Activated naive CD8-positive, alpha-beta T cell treated with anti-CD3 and anti-CD28 coated beads, Interleukin-2, amount 50 U/mL, for 24 hours (primary cell): ENCODE data around the gene RBM27.
"Not testable (repeated sequence)": the region's sequence is repeated elsewhere in the genome, so short reads cannot be mapped to it uniquely, and the experiment has no call there.

Source experiments
- ATAC-seq: fragments of 150-1000 bp; cut with Tn5 transposase; one replicate; pipeline ENCODE4 v1.10.0; 2021
- DNase-seq: peaks from one replicate; pipeline ENCODE4 v3.0.0; 2021
- H3K27ac Mint-ChIP-seq: one replicate; pipeline ENCODE4 v1.8.0; 2021; ENCODE audit warnings: mild to moderate bottlenecking, mixed read lengths
- H3K27me3 Mint-ChIP-seq: one replicate; pipeline ENCODE4 v1.8.0; 2021; ENCODE audit warnings: mixed read lengths
- H3K36me3 Mint-ChIP-seq: one replicate; pipeline ENCODE4 v1.8.0; 2021; ENCODE audit warnings: low read depth, mixed read lengths
- H3K4me1 Mint-ChIP-seq: one replicate; pipeline ENCODE4 v1.8.0; 2021; ENCODE audit warnings: mixed read lengths
- H3K4me3 Mint-ChIP-seq: one replicate; pipeline ENCODE4 v1.8.0; 2021; ENCODE audit warnings: mild to moderate bottlenecking, moderate library complexity, mixed read lengths
- H3K9me3 Mint-ChIP-seq: one replicate; pipeline ENCODE4 v1.8.0; 2021; ENCODE audit warnings: mixed read lengths

The RBM27 gene, protein sequence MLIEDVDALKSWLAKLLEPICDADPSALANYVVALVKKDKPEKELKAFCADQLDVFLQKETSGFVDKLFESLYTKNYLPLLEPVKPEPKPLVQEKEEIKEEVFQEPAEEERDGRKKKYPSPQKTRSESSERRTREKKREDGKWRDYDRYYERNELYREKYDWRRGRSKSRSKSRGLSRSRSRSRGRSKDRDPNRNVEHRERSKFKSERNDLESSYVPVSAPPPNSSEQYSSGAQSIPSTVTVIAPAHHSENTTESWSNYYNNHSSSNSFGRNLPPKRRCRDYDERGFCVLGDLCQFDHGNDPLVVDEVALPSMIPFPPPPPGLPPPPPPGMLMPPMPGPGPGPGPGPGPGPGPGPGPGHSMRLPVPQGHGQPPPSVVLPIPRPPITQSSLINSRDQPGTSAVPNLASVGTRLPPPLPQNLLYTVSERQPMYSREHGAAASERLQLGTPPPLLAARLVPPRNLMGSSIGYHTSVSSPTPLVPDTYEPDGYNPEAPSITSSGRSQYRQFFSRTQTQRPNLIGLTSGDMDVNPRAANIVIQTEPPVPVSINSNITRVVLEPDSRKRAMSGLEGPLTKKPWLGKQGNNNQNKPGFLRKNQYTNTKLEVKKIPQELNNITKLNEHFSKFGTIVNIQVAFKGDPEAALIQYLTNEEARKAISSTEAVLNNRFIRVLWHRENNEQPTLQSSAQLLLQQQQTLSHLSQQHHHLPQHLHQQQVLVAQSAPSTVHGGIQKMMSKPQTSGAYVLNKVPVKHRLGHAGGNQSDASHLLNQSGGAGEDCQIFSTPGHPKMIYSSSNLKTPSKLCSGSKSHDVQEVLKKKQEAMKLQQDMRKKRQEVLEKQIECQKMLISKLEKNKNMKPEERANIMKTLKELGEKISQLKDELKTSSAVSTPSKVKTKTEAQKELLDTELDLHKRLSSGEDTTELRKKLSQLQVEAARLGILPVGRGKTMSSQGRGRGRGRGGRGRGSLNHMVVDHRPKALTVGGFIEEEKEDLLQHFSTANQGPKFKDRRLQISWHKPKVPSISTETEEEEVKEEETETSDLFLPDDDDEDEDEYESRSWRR

DNA sequence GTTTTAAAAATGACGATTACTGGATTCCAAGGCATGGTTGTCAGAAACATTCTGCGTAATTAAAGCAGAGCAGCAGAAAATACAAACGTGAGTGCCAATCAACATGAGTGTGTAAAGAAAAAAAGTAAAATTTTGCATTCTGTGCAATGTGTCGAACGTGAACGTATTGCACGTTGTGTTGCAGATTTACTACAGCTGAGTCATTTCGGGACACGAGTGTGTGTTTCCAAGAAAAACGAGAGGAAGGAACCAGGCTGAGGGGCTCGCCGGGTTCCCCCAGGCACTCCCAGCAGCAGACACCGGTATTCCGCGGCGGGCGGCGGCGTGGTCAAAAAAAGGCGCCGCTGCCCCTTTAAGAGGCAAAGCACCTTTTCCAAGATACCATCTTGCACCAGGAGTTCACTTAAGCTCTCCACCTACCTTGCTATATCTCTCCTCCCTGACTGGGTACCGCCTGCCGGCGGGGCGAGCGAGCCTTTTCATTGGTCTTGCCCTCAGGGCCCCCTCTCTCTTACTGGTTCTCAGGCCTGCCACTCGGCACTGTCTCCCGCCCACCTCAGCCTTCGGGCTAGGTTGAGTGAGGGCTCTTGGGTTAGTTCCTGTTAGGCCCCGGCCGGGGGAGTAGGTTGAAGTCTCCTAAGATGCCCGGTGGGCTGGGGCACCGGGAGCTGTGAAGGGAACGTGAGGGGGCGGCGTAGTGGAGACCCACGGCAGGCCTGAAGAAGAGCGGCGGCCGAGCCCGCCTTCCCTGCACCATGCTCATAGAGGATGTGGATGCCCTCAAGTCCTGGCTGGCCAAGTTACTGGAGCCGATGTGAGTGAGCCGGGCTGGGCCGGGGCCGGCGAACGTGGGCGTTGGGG, at the start of gene RBM27:
Gene RBM27, plus strand, starts transcription at position 595 of the 861 bp plus-strand sequence. Its CDS starts 161 bp downstream, at position 756.
- Mint-ChIP-seq H3K27me3 (no peaks in the 10 kb centered on the region), H3K4me1 (peaks cover 25% of the 10 kb centered on the region), H3K27ac (no peak within 1 kb of the TSS), H3K9me3 (no peaks in the 10 kb centered on the region), H3K36me3 (no peaks in the 10 kb centered on the region), H3K4me3 (no peak within 1 kb of the TSS)
- DNase-seq: peak; percentile 96
- ATAC-seq: peak; percentile 100

DNA sequence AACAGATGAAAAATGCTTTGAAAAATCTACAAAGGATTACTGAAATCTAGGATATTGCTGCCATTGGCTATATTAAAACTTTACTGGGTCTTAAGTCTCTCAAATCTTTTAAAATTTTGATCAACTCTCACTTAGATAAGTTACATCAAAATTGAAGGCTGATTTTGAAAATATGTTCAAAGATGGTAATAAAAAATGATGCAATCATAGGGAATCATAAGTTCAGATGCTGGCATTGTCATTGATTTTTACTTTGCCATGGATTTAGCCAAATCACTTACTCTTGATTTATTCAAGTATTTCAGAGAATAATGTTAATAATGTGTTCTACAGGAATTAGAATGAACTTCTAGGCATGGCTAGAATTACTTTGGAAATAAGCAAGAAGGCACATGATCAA, 45.1 kb upstream of the RBM27 start:
- DNase-seq: no peak
- Mint-ChIP-seq H3K27ac (no peak overlapping the region), H3K9me3 (no peaks in the 10 kb centered on the region), H3K36me3 (peaks cover 56% of the 10 kb centered on the region), H3K4me1 (no peaks in the 10 kb centered on the region), H3K27me3 (no peaks in the 10 kb centered on the region), H3K4me3 (no peak overlapping the region)
- no peak for ATAC-seq

DNA sequence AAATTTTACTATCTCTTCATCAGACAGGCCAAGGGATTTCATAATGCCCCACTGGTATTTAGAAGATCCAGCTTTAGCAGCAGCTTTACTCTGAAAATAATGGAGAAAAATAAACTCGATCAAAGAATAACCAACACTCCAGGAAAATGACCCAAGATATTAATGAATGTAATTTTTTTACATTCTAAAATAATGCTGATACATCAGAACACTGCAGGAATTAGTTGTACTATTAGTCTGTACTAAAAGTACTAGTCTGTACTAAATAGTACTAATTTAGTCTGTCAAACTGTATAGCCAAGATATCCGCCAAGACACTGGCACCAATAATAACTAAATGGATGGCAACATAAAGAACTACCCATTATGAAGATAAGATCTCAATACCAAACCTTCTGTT, 39.0 kb upstream of the RBM27 start:
- Mint-ChIP-seq H3K4me3 (no peak overlapping the region), H3K27ac (no peak overlapping the region), H3K36me3 (peaks cover 64% of the 10 kb centered on the region), H3K4me1 (no peaks in the 10 kb centered on the region), H3K27me3 (no peaks in the 10 kb centered on the region), H3K9me3 (no peaks in the 10 kb centered on the region)
- ATAC-seq: no peak
- DNase-seq: no peak

DNA sequence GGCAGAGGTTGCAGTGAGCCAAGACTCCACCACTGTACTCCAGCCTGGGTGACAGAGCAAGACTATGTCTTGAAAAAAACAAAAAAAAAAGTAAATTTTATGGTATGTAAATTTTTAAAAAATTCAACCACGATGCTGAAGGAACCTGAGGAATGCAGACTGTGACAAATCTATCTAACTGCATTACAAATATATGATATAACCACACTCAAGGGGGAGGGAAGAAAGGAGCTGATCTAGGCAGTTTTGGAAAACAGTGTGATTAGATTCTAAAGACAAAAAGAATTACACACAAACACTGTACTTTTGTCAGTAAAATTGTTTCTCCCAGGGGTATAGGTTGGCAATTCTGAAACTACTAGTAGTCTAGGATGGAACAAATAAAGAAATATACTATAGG, 37.9 kb upstream of the RBM27 start:
- ATAC-seq (no peak), DNase-seq (no peak)
- Mint-ChIP-seq H3K36me3 (peaks cover 64% of the 10 kb centered on the region), H3K27ac (no peak overlapping the region), H3K9me3 (no peaks in the 10 kb centered on the region), H3K4me1 (no peaks in the 10 kb centered on the region), H3K4me3 (no peak overlapping the region), H3K27me3 (no peaks in the 10 kb centered on the region)

DNA sequence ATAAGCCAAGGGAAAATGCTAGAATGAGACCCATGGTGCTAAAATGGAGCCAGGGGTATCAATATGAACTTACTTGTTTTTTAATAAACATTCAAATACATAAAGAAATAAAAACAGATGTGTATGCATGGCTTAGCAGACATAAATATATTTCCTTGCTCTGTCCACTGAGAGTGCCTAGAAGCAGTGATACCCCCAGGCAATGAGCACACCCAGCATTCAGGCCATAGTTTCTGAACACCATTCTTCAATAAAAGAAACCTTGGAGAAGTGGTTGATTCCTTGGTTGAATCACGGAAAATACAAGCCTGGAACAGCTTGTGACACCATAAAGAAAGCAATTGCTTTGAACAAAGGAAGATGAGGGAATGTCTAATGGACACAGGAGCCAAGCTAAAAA, 37.5 kb upstream of the RBM27 start:
- no peak overlapping the region for H3K27ac Mint-ChIP-seq
- no peak for DNase-seq
- no peaks in the 10 kb centered on the region for H3K9me3 Mint-ChIP-seq
- no peaks in the 10 kb centered on the region for H3K27me3 Mint-ChIP-seq
- ATAC-seq: no peak
- no peak overlapping the region for H3K4me3 Mint-ChIP-seq
- peaks cover 65% of the 10 kb centered on the region for H3K36me3 Mint-ChIP-seq
- no peaks in the 10 kb centered on the region for H3K4me1 Mint-ChIP-seq

DNA sequence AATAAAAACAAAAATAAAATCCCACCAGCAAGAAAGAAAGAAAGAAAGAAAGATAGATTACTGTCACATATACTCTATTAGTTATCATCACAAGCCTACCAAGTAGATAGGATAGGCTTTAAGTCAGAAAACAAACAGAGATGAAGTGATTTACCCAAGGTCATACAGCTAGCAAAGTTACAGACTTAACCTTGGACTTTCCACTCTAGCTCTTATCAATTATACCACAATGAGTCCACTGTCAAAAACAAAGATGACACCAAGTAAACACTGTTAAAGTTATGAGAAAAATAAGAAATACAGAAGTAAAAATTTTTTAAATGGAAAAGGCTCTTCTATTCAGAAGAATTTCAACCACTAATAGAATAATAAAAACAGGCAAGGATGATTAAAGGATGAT, 34.3 kb upstream of the RBM27 start:
- ATAC-seq: no peak
- Mint-ChIP-seq H3K36me3 (peaks cover 58% of the 10 kb centered on the region), H3K27me3 (no peaks in the 10 kb centered on the region), H3K4me3 (no peak overlapping the region), H3K9me3 (no peaks in the 10 kb centered on the region), H3K27ac (no peak overlapping the region), H3K4me1 (peaks cover 8% of the 10 kb centered on the region)
- no peak for DNase-seq

DNA sequence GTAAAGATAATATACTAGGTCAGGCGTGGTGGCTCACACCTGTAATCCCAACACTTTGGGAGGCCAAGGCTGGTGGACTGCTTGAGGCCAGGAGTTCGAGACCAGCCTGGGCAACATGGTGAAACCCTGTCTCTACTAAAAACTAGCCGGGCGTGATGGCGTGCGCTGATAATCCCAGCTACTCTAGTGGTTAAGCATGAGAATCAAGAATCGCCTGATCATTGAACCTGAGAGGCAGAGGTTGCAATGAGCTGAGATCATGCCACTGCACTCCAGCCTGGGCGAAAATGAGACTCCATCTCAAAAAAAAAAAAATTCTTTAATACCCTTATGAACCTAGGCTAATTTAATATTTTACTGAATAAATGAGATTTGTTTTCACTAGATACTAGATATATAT, 30.4 kb upstream of the RBM27 start:
- not testable (repeated sequence) for H3K9me3 Mint-ChIP-seq, DNase-seq, H3K27ac Mint-ChIP-seq, ATAC-seq, H3K27me3 Mint-ChIP-seq, H3K4me3 Mint-ChIP-seq
- H3K36me3 Mint-ChIP-seq: peaks cover 49% of the 10 kb centered on the region
- H3K4me1 Mint-ChIP-seq: peaks cover 11% of the 10 kb centered on the region

DNA sequence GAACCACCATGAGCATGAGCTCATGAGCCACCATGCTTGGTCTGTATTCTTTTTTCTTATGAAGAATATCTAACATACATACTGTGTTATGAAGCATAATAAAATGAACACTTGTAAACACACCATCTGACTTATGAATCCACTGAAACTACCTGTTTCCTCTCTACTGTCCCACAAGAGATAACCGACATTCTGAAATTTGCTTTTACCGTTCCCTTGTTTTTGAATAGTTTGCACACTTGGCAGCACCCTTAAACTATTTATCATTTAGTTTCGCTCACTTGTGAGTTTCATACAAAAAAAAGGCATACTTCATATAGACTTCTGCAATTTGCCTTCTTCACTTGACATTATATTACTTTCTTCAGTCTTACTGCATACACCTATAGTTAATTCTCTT, 29.8 kb upstream of the RBM27 start:
- H3K9me3 Mint-ChIP-seq: no peaks in the 10 kb centered on the region
- H3K36me3 Mint-ChIP-seq: peaks cover 48% of the 10 kb centered on the region
- H3K4me3 Mint-ChIP-seq: no peak overlapping the region
- no peak for DNase-seq
- no peak overlapping the region for H3K27ac Mint-ChIP-seq
- H3K27me3 Mint-ChIP-seq: no peaks in the 10 kb centered on the region
- peaks cover 13% of the 10 kb centered on the region for H3K4me1 Mint-ChIP-seq
- no peak for ATAC-seq

DNA sequence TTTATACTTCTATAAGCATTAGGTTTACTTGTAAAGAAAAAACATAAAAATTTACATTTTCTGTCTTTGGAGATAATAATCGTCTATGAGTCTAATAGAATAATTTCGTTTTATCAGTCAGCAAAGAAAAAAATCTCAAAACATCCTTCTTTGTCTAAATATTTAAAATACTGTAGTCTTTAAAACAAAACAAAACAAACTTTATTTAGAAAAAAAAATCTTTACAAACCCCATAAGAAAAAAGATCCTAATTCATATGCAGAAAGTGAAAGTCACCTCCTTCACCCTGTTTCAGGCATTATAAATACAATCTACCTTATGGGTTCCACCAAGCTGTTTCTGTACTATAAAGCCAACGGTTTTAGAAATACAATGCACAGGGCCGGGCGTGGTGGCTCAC, 26.6 kb upstream of the RBM27 start:
- H3K4me3 Mint-ChIP-seq: no peak overlapping the region

DNA sequence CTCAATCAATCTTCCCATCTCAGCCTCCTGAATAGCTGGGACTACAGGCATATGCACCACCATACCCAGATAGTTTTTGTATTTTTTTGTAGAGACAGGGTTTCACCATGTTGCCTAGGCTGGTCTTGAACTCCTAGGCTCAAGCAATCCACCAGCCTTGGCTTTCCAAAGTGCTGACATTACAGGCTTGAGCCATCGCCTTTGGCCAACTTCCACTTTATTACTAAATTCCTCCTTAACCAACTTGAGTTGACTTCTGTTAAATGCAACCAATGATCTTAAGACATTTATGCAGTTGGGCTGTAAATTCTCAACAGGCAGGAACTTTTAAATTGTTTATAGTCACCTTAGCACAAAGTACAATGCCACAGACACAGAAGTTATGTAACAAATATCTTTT, 23.7 kb upstream of the RBM27 start:
- peaks cover 31% of the 10 kb centered on the region for H3K4me1 Mint-ChIP-seq
- H3K36me3 Mint-ChIP-seq: peaks cover 41% of the 10 kb centered on the region
- no peak for ATAC-seq
- H3K27me3 Mint-ChIP-seq: no peaks in the 10 kb centered on the region
- H3K4me3 Mint-ChIP-seq: peak overlapping the region; percentile 5
- H3K9me3 Mint-ChIP-seq: no peaks in the 10 kb centered on the region
- no peak overlapping the region for H3K27ac Mint-ChIP-seq
- DNase-seq: no peak

More for the DNA sequence above, 26.6 kb upstream of the RBM27 start:
- no peaks in the 10 kb centered on the region for H3K27me3 Mint-ChIP-seq
- H3K4me1 Mint-ChIP-seq: peaks cover 34% of the 10 kb centered on the region
- DNase-seq (no peak), ATAC-seq (no peak)
- H3K27ac Mint-ChIP-seq: no peak overlapping the region
- peaks cover 45% of the 10 kb centered on the region for H3K36me3 Mint-ChIP-seq
- H3K9me3 Mint-ChIP-seq: no peaks in the 10 kb centered on the region

DNA sequence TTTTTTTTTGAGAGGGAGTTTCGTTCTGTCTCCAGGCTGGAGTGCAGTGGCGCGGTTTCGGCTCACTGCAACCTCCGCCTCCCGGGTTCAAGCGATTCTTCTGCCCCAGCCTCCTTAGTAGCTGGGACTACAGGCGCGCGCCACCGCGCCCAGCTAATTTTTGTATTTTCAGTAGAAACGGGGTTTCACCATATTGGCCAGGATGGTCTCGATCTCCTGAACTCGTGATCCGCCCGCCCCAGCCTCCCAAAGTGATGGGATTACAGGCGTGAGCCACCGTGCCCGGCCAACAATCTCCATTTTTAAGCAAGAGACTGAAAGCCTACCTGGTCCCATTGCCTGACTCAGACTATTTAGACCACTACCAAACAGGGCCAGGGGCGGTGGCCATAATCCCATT, 20.0 kb upstream of the RBM27 start:
- not testable (repeated sequence) for H3K9me3 Mint-ChIP-seq, H3K27me3 Mint-ChIP-seq, DNase-seq, ATAC-seq
- Mint-ChIP-seq H3K36me3 (peaks cover 22% of the 10 kb centered on the region), H3K27ac (peak overlapping the region; percentile 98), H3K4me3 (peak overlapping the region; percentile 97), H3K4me1 (peaks cover 37% of the 10 kb centered on the region)

DNA sequence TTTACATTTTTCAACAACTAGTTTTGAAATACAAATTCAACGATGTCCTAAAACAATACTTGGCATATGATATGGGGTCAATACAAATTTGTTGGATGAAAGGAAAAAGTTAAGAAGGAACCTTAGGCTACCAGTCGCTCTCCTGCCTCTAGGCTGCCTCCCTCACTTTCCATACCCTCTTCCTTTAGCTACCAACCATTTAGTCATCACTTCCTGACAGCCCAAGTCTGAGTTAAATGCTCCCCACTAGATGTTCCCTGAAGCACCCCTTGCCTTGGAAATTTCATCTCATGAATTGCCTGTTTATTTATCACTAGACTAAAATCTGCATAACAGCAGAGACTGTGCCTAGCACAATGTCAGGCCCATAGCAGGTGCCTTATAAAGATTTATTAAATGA, 18.2 kb upstream of the RBM27 start:
- Mint-ChIP-seq H3K27me3 (no peaks in the 10 kb centered on the region), H3K27ac (no peak overlapping the region), H3K36me3 (peaks cover 14% of the 10 kb centered on the region), H3K9me3 (no peaks in the 10 kb centered on the region), H3K4me1 (peaks cover 25% of the 10 kb centered on the region), H3K4me3 (no peak overlapping the region)
- DNase-seq: no peak
- no peak for ATAC-seq

DNA sequence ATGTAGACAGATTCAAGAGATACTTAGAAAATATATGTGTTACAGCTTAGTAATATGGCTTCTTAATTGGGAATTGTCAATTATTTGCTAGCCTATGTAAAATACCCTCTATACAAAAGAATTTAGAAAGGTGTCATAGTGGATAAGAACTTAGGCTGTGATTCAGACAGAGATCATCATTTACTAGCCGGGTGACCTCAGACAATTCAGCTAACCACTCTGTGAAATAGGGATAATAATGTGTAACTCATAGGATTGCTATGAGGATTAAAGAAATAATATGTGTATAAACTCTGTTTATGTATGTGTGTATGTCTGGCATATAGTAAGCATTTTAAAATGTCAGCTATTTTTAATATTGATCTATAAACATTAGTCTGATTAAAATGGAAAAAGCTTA, 15.0 kb upstream of the RBM27 start:
- H3K9me3 Mint-ChIP-seq: no peaks in the 10 kb centered on the region
- H3K36me3 Mint-ChIP-seq: no peaks in the 10 kb centered on the region
- ATAC-seq (no peak), DNase-seq (no peak)
- no peak overlapping the region for H3K4me3 Mint-ChIP-seq
- H3K27me3 Mint-ChIP-seq: peaks cover 4% of the 10 kb centered on the region
- H3K27ac Mint-ChIP-seq: no peak overlapping the region
- peaks cover 10% of the 10 kb centered on the region for H3K4me1 Mint-ChIP-seq

DNA sequence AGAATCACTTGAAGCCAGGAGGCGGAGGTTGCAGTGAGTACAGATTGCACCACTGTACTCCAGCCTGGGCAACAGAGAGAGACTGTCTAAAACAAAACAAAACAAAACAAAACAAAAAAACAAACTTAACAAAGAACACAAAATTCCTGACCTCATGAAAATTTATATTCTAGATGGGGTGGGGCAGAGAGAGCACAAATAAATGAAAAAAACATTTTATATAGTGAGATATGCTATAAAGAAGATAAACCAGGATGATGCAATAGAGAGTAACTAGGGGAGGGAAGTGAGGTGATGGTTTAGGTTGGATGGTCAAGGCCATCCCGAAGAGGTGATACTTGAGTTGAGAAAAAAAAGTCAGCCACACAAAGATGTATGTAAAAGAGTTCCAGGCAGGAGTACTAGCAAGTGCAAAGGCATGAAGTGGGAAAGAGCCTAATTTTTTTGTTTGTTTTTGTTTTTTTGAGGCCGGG, 10.8 kb upstream of the RBM27 start:
- ATAC-seq (no peak), DNase-seq (no peak)
- Mint-ChIP-seq H3K36me3 (no peaks in the 10 kb centered on the region), H3K4me3 (no peak overlapping the region), H3K9me3 (no peaks in the 10 kb centered on the region), H3K4me1 (peaks cover 2% of the 10 kb centered on the region), H3K27me3 (peaks cover 11% of the 10 kb centered on the region), H3K27ac (no peak overlapping the region)
